Ishikawa (cell line): Measurements from ENCODE around the gene DNAH3.

ENCODE experiments used
- CREB1 ChIP-seq: IDR thresholded peaks from 2 replicates; pipeline ENCODE4 v1.6.1; 2012; ENCODE audit warnings: low read depth
- REST ChIP-seq: IDR thresholded peaks from 2 replicates; pipeline ENCODE4 v1.6.1; 2012; ENCODE audit warnings: low read depth, mild to moderate bottlenecking
- TEAD4 ChIP-seq: IDR thresholded peaks from 2 replicates; pipeline ENCODE4 v1.6.1; 2012

- TF ChIP-seq REST (no peak), CREB1 (no peak), TEAD4 (no peak)
Measured at GRCh38 chr16:20920091-20920490, 230.6 kb downstream of the DNAH3 start.
